ENCODE data around the gene EFHD1. TPM values are rescaled to one million over a fixed set of nuclear protein-coding genes. Genes with fewer than 3 reads are reported as not detected.
A peak's percentile ranks its signal among the peaks of the same experiment; 100 is the strongest.

EFHD1 gene
- total and polyA plus RNA-seq, 2 of the 13 experiments (the other 11 are each of a cell fraction or from before 2014, with no cell fraction given): 0.09 TPM; not detected in 1

DNA sequence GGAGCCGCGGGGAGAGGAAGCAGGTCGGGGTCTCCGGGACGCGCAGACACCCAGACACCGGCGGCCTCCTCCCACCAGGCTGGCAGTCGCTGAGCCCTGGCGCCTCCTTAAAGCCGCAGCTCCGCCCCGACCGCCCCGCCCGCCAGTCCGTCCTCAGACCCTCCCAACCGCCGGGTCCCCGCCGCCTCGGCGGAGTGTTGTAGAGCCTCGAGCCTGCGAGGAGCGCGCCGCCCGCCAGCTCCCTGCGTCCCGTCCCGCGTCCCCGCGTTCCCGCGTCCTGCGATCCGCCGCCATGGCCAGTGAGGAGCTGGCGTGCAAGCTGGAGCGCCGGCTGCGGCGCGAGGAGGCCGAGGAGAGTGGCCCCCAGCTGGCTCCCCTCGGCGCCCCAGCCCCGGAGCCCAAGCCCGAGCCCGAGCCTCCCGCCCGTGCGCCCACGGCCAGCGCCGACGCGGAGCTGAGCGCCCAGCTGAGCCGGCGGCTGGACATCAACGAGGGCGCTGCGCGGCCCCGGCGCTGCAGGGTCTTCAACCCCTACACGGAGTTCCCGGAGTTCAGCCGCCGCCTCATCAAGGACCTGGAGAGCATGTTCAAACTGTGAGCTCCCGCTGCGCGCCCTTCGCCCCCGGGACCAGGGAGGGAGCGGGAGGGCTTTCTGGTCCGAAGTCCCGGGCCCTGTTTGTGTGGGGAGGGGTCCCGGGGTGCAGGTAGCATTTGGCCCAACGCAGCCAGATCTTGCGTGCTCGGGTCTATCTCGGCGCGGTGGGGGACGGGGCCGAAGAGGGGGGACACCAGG, at the start of gene EFHD1 (continued):
- TF ChIP-seq, protein P1, sequence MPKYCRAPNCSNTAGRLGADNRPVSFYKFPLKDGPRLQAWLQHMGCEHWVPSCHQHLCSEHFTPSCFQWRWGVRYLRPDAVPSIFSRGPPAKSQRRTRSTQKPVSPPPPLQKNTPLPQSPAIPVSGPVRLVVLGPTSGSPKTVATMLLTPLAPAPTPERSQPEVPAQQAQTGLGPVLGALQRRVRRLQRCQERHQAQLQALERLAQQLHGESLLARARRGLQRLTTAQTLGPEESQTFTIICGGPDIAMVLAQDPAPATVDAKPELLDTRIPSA (CRISPR knock-in tag; IDR thresholded peaks at IDR 0.05; ENCODE audit: borderline replicate concordance): peak; percentile 95
- TF ChIP-seq, protein P2, sequence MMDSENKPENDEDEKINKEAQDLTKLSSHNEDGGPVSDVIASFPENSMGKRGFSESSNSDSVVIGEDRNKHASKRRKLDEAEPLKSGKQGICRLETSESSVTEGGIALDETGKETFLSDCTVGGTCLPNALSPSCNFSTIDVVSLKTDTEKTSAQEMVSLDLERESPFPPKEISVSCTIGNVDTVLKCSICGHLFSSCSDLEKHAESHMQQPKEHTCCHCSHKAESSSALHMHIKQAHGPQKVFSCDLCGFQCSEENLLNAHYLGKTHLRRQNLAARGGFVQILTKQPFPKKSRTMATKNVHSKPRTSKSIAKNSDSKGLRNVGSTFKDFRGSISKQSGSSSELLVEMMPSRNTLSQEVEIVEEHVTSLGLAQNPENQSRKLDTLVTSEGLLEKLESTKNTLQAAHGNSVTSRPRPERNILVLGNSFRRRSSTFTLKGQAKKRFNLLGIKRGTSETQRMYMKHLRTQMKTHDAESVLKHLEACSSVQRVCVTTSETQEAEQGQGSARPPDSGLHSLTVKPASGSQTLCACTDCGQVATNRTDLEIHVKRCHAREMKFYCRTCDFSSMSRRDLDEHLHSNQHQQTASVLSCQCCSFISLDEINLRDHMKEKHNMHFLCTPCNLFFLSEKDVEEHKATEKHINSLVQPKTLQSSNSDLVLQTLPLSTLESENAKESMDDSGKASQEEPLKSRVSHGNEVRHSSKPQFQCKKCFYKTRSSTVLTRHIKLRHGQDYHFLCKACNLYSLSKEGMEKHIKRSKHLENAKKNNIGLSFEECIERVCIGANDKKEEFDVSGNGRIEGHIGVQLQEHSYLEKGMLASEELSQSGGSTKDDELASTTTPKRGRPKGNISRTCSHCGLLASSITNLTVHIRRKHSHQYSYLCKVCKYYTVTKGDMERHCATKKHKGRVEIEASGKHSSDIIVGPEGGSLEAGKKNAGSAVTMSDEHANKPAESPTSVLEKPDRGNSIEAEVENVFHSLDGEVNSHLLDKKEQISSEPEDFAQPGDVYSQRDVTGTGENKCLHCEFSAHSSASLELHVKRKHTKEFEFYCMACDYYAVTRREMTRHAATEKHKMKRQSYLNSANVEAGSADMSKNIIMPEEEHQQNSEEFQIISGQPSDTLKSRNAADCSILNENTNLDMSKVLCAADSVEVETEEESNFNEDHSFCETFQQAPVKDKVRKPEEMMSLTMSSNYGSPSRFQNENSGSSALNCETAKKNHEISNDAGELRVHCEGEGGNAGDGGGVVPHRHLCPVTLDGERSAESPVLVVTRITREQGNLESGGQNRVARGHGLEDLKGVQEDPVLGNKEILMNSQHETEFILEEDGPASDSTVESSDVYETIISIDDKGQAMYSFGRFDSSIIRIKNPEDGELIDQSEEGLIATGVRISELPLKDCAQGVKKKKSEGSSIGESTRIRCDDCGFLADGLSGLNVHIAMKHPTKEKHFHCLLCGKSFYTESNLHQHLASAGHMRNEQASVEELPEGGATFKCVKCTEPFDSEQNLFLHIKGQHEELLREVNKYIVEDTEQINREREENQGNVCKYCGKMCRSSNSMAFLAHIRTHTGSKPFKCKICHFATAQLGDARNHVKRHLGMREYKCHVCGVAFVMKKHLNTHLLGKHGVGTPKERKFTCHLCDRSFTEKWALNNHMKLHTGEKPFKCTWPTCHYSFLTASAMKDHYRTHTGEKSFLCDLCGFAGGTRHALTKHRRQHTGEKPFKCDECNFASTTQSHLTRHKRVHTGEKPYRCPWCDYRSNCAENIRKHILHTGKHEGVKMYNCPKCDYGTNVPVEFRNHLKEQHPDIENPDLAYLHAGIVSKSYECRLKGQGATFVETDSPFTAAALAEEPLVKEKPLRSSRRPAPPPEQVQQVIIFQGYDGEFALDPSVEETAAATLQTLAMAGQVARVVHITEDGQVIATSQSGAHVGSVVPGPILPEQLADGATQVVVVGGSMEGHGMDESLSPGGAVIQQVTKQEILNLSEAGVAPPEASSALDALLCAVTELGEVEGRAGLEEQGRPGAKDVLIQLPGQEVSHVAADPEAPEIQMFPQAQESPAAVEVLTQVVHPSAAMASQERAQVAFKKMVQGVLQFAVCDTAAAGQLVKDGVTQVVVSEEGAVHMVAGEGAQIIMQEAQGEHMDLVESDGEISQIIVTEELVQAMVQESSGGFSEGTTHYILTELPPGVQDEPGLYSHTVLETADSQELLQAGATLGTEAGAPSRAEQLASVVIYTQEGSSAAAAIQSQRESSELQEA (CRISPR knock-in tag; IDR thresholded peaks at IDR 0.05; ENCODE audit: not compliant biosample characterization): peak; percentile 93
- TF ChIP-seq ZNF678 (CRISPR knock-in tag; IDR thresholded peaks at IDR 0.05) (peak; percentile 96; the same call in 1 of the 2 replicates), NFIB (CRISPR knock-in tag; IDR thresholded peaks at IDR 0.05; ENCODE audit: borderline replicate concordance) (peak; percentile 95; the same call in 1 of the 2 replicates), ONECUT2 (CRISPR knock-in tag; IDR thresholded peaks at IDR 0.05) (peak; percentile 59; the same call in 1 of the 2 replicates), ZNF225 (CRISPR knock-in tag; IDR thresholded peaks at IDR 0.05) (peak; percentile 92; the same call in 1 of the 2 replicates), ZNF816 (CRISPR knock-in tag; IDR thresholded peaks at IDR 0.05; ENCODE audit: borderline replicate concordance) (no peak), GLI4 (CRISPR knock-in tag; IDR thresholded peaks at IDR 0.05; ENCODE audit: borderline replicate concordance) (peak; percentile 97), NKX3-1 (CRISPR knock-in tag; IDR thresholded peaks at IDR 0.05) (peak; percentile 97; the same call in 1 of the 2 replicates), ZNF180 (CRISPR knock-in tag; IDR thresholded peaks at IDR 0.05; ENCODE audit: borderline replicate concordance, low read depth) (peak; percentile 64; the same call in 1 of the 2 replicates), ZNF337 (CRISPR knock-in tag; IDR thresholded peaks at IDR 0.05; ENCODE audit: borderline replicate concordance, low read depth) (peak; percentile 81; the same call in 1 of the 2 replicates)
- TF ChIP-seq, protein P3, sequence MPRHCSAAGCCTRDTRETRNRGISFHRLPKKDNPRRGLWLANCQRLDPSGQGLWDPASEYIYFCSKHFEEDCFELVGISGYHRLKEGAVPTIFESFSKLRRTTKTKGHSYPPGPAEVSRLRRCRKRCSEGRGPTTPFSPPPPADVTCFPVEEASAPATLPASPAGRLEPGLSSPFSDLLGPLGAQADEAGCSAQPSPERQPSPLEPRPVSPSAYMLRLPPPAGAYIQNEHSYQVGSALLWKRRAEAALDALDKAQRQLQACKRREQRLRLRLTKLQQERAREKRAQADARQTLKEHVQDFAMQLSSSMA (CRISPR knock-in tag; IDR thresholded peaks at IDR 0.05): peak; percentile 72; the same call in 1 of the 2 replicates
- TF ChIP-seq, protein P4, sequence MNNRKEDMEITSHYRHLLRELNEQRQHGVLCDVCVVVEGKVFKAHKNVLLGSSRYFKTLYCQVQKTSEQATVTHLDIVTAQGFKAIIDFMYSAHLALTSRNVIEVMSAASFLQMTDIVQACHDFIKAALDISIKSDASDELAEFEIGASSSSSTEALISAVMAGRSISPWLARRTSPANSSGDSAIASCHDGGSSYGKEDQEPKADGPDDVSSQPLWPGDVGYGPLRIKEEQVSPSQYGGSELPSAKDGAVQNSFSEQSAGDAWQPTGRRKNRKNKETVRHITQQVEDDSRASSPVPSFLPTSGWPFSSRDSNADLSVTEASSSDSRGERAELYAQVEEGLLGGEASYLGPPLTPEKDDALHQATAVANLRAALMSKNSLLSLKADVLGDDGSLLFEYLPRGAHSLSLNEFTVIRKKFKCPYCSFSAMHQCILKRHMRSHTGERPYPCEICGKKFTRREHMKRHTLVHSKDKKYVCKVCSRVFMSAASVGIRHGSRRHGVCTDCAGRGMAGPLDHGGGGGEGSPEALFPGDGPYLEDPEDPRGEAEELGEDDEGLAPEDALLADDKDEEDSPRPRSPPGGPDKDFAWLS (CRISPR knock-in tag; IDR thresholded peaks at IDR 0.05; ENCODE audit: borderline replicate concordance): 0 out of 2 replicates have a peak, but pooled peaks have one; percentile 32
- TF ChIP-seq, protein P5, sequence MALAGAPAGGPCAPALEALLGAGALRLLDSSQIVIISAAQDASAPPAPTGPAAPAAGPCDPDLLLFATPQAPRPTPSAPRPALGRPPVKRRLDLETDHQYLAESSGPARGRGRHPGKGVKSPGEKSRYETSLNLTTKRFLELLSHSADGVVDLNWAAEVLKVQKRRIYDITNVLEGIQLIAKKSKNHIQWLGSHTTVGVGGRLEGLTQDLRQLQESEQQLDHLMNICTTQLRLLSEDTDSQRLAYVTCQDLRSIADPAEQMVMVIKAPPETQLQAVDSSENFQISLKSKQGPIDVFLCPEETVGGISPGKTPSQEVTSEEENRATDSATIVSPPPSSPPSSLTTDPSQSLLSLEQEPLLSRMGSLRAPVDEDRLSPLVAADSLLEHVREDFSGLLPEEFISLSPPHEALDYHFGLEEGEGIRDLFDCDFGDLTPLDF (CRISPR knock-in tag; IDR thresholded peaks at IDR 0.05): peak; percentile 38; the same call in 1 of the 2 replicates

Measured in HepG2 (cell line).